ENCODE results near the gene DELE1. TPM values are rescaled to one million over a fixed set of nuclear protein-coding genes. Genes with fewer than 3 reads are reported as not detected.
A peak's percentile ranks its signal among the peaks of the same experiment; 100 is the strongest.
"Not testable (repeated sequence)": the region's sequence is repeated elsewhere in the genome, so short reads cannot be mapped to it uniquely, and the experiment has no call there.

The DELE1 gene
- total RNA-seq, 1 donor from 2014 or later, result 52.9 TPM

DNA sequence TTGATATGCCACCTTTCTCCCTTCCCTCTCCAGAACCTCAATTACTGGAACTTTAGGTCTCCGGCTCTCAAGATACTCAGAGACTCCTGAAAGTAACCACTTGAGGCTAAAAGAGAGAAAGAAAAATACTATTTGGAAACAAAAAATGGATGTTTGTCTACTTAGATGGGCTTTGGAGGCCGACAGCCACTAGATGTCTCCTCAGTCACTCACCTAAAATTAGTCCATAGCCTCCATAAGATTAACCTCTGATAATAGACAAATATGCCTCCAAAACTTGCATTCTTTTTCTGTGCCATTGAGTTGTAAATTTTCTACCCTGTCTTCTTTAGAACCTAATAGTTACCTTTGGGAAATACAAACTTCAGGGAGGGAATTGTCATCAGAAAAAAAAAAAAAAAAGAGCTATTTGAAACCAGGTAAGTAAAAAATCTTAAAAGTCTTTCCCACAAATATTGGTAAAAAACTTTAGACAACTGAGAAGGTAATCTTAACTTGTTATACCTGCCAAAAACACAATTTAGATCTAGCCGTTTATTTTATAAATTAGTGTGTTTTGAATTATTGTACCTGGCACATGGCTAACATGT is 34.3 kb upstream of the DELE1 start:
- peak; percentile 28 for DNase-seq (ENCODE audit: low read depth)

DNA sequence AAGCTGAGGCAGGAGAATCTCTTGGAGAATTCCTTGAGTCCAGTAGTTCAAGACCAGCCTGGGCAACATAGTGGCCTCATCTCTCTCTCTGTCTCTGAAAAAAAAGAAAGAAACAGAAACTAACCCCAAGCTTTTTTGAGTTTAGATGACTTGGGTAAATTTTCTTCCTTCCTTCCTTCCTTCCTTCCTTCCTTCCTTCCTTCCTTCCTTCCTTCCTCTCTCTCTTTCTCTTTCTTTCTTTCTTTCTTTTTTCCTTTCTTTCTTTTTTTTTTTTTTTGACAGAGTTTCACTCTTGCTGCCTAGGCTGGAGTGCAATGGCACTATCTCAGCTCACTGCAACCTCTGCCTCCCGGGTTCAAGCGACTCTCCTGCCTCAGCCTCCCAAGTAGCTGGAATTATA is 33.2 kb upstream of the DELE1 start:
- DNase-seq (ENCODE audit: low read depth), result not testable (repeated sequence)

GRCh38 chr5:141897425-141897824 is 26.2 kb upstream of the DELE1 start:
- DNase-seq (ENCODE audit: low read depth), result no peak

DNA sequence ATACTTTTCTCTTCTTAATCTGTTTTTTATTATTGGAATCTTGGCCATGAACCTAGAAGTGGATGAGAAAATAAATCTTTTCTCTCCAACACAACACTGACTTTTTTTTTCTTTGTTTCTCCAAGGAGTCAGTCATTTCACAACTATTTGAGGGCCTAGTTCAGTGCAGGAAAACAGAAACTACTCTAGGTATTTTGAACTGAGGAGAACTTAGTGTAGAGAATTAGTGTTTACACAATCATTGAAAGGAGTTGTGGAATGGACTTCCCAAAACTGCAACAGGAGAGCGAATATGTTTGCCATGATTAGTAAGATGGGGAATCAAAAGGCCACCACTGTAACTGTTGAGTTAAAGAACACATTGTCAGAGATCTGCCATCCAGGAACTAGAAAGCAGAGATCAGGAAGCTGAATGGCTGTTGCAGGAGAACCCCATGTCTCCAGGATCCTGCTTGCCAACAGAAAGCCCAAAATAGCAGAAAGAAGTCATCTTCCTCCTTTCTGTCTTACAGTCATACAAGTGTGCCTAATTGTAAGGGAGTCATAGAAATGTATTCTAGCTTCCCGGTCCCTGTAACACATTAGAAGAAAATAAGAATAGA is 25.1 kb upstream of the DELE1 start:
- no peak for DNase-seq (ENCODE audit: low read depth)

- no peak for DNase-seq (ENCODE audit: low read depth)
Measured at GRCh38 chr5:141902015-141902814, 21.5 kb upstream of the DELE1 start.

GRCh38 chr5:141903261-141903660 is 20.4 kb upstream of the DELE1 start:
- DNase-seq (ENCODE audit: low read depth), result peak; percentile 14

DNA sequence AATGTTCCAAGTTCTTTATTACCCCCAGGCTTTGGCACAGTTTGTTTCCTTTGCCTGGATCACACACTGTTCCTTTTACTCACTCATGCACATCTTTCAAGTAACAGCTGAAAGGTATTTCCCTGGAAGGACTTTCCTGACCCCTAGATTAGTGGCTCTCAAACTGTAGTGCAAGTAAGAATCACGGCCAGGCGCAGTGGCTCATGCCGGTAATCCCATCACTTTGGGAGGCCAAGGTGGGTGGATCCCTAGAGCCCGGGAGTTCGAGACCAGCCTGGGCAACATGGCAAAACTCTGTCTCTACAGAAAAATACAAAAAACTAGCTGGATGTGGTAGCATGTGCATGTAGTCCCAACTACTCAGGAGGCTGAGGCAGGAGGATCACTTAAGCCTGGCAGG is 19.1 kb upstream of the DELE1 start:
- peak; percentile 87 for DNase-seq (ENCODE audit: low read depth)

DNA sequence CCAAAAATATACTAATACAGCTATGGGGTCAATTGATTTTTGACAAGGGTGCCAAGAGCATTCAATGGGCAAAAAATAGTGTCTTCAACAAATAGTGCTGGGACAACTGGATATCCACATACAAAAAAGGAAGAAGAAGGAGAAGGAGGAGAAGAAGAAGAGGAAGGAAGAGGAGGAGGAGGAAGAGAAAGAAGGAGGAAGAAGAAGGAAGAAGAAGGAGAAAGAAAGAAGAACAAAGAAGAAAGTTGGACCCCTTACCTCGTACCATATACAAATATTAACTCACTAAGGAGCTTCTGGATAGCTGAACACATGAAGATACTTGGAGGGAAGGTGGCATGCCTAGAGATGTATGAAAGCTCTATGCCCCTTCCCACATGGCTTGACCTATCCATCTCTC is 17.2 kb upstream of the DELE1 start:
- DNase-seq (ENCODE audit: low read depth), result no peak

GRCh38 chr5:141906972-141907371 is 16.7 kb upstream of the DELE1 start:
- no peak for DNase-seq (ENCODE audit: low read depth)

- no peak for DNase-seq (ENCODE audit: low read depth)
Measured at GRCh38 chr5:141908796-141909195, 14.9 kb upstream of the DELE1 start.

GRCh38 chr5:141909212-141909611 is 14.5 kb upstream of the DELE1 start:
- no peak for DNase-seq (ENCODE audit: low read depth)

GRCh38 chr5:141910271-141910673 is 13.4 kb upstream of the DELE1 start:
- peak; percentile 24 for DNase-seq (ENCODE audit: low read depth)

DNA sequence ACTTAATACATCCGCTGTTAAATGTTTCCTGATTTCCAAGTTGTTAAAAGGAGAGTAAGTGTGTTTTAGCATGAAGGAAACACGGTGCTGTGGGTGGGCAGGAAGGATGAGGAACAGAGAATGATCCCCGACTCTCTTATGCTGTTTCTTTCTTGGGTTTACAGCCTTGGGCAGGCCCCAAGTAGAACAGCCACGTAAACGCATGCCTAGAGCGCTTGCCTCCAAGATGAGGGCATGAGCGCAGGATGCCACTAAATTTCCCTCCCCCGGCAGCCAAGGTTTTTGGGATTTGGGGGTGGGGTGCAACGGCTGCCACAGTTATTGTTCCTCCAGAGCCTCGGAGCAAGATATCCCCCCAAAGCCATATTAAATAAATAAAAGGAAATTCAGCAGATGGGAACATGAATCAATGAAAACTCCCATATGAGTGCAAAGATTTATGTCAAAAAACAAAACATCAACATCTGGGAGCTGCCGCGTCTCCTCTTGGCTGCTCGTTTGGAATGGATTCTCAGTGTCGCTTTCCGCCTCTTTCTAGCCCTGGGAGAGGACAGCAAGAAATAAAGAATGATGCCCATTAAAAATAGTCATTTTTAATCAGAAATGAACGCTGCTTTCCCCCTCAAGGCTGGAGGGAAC is 10.0 kb upstream of the DELE1 start:
- no peak for DNase-seq (ENCODE audit: low read depth)

DNA sequence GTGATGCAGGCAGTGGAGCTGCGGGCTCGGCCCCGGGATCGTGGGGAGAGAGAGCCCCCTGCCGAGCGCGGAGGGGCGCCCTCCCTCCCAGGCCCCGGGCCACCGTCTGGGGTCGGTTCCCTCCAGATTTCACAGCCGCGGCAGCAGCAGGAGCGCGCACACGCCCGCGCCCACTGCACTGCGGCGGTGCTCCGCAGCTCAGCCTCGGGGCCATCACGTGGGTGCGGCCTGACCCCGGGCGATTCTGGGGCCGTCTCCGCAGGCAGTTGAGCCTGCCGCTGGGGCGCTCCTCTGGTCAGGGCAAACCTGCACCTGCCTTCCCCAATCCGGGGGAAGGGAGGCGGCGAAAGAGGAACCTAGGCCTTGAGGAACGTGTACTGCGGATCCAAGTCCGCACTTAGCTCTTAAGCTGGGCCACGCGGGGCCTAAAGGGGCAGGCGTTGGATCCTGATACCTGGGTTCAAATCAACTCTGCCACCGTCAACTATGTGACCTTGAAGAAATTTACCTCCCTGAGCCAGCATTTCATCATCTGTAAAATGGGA is 9.4 kb upstream of the DELE1 start:
- DNase-seq (ENCODE audit: low read depth), result no peak

DNA sequence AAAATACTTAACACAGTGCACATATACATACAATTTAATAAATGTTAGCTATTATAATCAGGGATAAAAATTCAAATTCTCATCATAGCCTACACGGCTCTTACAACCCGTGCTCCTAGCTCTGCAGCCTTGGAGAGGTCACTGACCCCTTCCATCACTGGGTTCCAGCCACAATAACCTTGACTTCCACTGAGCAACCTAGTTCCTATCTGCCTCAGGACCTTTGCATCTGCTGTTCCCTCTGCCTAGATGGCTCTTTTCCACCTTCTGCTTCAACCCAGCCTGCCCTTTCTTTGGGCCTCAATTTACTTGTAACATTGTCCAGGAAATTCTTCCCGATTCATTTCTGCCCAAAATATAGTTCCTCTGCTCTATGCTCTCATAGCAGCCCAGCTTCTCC is 8.9 kb upstream of the DELE1 start:
- DNase-seq (ENCODE audit: low read depth), result no peak

GRCh38 chr5:141915881-141916336 is 7.8 kb upstream of the DELE1 start:
- DNase-seq (ENCODE audit: low read depth), result no peak

GRCh38 chr5:141916522-141916921 is 7.1 kb upstream of the DELE1 start:
- no peak for DNase-seq (ENCODE audit: low read depth)

DNA sequence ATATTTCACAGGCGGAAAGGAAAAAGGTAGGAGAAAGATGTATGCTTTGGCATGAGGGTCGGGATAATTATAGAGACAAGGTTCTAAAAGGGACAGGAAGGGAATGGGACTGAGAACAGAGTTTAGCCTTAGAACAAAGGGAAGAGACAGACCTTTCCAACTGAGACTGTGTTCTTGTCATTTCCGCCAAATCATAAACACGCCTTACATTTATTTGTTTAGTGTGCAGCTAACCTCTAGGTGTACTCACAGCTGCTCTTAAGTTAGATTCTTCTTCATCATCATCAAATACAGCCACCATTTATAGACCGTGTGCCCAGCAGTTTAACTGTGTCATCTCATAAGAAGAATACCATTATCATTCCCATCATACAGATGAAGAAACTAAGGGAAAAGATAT is 5.9 kb upstream of the DELE1 start:
- DNase-seq (ENCODE audit: low read depth), result no peak

GRCh38 chr5:141919218-141920119 is 4.2 kb upstream of the DELE1 start:
- no peak for DNase-seq (ENCODE audit: low read depth)

DNA sequence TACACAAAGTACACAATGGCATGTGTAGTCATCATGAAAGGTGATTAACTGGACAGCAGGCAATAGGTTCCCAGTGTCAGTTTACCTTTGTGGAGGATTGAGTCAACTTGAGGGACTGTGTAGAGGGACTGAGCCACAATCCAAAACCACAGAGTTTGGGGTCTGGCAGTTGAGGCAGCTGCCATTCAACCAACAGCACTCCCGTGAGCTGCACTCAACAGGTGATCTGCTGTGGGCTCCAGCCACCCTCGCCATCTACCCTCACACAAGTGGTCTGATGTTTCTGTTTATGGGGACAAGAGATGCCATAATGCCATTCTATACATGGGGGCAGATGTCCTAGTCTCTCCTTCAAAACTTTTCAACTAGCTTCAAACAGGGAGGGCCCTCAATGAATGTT is 2.9 kb upstream of the DELE1 start:
- no peak for DNase-seq (ENCODE audit: low read depth)

GRCh38 chr5:141922827-141923447 is 734 bp upstream of the DELE1 start:
- not testable (repeated sequence) for DNase-seq (ENCODE audit: low read depth)

Data from renal cortical epithelial cell (primary cell).